ENCODE results near the gene IL6R.
A peak's percentile ranks its signal among the peaks of the same experiment; 100 is the strongest.

Gene IL6R

DNA sequence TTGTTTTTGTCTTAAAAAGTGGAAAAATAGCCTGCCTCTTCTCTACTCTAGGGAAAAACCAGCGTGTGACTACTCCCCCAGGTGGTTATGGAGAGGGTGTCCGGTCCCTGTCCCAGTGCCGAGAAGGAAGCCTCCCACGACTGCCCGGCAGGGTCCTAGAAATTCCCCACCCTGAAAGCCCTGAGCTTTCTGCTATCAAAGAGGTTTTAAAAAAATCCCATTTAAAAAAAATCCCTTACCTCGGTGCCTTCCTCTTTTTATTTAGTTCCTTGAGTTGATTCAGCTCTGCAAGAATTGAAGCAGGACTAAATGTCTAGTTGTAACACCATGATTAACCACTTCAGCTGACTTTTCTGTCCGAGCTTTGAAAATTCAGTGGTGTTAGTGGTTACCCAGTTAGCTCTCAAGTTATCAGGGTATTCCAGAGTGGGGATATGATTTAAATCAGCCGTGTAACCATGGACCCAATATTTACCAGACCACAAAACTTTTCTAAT is 61.8 kb downstream of the IL6R start:
- no peaks in the 10 kb centered on the region for H3K9me3 Mint-ChIP-seq
- H3K27me3 Mint-ChIP-seq (ENCODE audit: low read depth): no peaks in the 10 kb centered on the region
- H3K4me3 Mint-ChIP-seq: no peak overlapping the region
- peaks cover 9% of the 10 kb centered on the region for H3K4me1 Mint-ChIP-seq
- H3K36me3 Mint-ChIP-seq (ENCODE audit: low read depth): no peaks in the 10 kb centered on the region
- TF ChIP-seq, protein P1, sequence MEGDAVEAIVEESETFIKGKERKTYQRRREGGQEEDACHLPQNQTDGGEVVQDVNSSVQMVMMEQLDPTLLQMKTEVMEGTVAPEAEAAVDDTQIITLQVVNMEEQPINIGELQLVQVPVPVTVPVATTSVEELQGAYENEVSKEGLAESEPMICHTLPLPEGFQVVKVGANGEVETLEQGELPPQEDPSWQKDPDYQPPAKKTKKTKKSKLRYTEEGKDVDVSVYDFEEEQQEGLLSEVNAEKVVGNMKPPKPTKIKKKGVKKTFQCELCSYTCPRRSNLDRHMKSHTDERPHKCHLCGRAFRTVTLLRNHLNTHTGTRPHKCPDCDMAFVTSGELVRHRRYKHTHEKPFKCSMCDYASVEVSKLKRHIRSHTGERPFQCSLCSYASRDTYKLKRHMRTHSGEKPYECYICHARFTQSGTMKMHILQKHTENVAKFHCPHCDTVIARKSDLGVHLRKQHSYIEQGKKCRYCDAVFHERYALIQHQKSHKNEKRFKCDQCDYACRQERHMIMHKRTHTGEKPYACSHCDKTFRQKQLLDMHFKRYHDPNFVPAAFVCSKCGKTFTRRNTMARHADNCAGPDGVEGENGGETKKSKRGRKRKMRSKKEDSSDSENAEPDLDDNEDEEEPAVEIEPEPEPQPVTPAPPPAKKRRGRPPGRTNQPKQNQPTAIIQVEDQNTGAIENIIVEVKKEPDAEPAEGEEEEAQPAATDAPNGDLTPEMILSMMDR (IDR thresholded peaks at IDR 0.05; ENCODE audit: unreplicated experiment in 3 of 3): peak in 2 of 3 experiments; percentile 15 to 23
- H3K27ac Mint-ChIP-seq: peak overlapping the region; percentile 43 to 74 (median 48)

DNA sequence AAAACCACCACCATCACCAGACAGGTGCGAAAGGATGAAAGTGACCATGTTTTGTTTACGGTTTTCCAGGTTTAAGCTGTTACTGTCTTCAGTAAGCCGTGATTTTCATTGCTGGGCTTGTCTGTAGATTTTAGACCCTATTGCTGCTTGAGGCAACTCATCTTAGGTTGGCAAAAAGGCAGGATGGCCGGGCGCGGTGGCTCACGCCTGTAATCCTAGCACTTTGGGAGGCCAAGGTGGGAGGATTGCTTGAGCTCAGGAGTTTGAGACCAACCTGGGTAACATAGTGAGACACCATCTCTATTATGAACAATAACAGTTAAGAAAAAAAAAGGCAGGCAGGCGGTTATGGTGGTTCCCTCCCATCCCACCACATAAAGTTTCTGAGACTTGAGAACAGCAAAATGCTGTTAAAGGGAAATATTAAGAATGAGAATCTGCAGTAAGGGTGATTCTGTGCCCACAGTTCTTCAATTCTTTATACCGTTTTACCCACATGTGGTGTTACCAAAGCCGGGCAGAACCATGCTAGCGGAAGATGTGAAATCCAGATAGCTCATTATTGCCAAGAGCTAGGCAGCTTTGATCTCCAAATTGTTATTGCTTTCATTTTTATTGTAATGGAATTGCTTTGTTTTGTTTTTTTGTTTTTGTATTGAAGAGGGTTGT is 62.4 kb downstream of the IL6R start:
- TF ChIP-seq, protein P1 (IDR thresholded peaks at IDR 0.05; ENCODE audit: unreplicated experiment in 3 of 3): no peak
- Mint-ChIP-seq H3K27ac (peak overlapping the region in 1 of 3 experiments; percentile 76), H3K36me3 (ENCODE audit: low read depth) (no peaks in the 10 kb centered on the region), H3K4me1 (peaks cover 9% of the 10 kb centered on the region), H3K4me3 (no peak overlapping the region), H3K27me3 (ENCODE audit: low read depth) (no peaks in the 10 kb centered on the region), H3K9me3 (no peaks in the 10 kb centered on the region)

DNA sequence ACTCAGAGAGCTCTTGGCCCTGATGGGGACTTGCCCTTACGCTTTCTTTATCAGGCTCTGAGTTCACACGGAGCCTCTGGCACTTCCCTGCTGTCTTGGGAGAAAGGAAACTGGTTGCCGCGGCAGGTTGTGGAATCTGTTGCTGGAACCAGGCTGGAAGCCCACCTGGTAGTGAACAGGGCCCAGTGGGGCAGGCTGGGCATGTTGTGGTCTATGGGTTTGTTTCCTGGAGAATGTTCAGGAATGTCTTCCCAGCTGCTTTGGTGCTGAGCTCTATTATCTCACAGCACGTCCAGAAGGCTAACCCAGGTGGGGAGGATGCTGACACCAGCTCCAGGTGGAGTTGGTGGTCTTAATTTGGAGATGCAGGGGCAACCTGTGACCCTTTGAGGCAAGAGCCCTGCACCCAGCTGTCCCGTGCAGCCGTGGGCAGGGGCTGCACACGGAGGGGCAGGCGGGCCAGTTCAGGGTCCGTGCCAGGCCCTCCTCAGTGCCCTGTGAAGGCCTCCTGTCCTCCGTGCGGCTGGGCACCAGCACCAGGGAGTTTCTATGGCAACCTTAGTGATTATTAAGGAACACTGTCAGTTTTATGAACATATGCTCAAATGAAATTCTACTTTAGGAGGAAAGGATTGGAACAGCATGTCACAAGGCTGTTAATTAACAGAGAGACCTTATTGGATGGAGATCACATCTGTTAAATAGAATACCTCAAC is 63.5 kb downstream of the IL6R start:
- H3K9me3 Mint-ChIP-seq: no peaks in the 10 kb centered on the region
- TF ChIP-seq, protein P1 (IDR thresholded peaks at IDR 0.05; ENCODE audit: unreplicated experiment in 3 of 3): no peak

DNA sequence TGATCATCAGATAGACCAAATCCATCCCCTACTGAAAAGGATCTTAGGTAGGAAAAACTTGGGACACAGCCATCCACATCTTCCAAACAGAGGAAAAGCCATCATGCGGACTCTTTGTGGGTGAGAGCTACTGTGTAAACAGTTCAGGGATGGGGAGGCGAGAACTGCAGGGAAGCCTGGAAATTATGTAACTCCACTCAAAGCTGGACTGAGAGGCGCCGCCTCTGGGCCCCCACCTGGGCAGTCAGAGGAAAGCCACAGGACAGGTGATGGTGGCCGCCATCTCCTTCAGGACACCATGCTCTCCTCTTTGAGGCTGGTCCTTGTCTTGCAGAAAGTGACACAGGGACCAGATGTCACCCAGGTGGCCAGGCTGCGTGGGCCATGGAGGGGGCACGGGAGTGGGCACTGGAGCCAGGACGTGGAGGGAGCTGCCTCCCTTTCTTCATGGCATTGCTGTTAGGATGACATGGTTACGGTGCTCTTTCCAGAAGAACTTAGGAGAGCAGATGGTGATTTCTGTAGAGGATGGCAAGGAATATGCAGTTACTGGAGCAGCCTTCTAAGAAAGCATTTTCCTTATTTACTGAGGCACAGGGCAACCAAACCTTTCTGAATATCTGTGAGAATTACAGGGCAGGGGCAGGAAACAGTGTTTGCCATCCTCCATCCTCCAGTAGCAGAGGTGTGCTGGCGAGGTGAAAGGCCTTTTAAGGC is 64.9 kb downstream of the IL6R start:
- H3K27ac Mint-ChIP-seq: no peak overlapping the region
- no peaks in the 10 kb centered on the region for H3K9me3 Mint-ChIP-seq
- TF ChIP-seq, protein P1 (IDR thresholded peaks at IDR 0.05; ENCODE audit: unreplicated experiment in 3 of 3): no peak
- H3K4me1 Mint-ChIP-seq: peaks cover 14% of the 10 kb centered on the region
- H3K36me3 Mint-ChIP-seq (ENCODE audit: low read depth): no peaks in the 10 kb centered on the region
- H3K4me3 Mint-ChIP-seq: no peak overlapping the region
- H3K27me3 Mint-ChIP-seq (ENCODE audit: low read depth): no peaks in the 10 kb centered on the region

More for the DNA sequence above, 63.5 kb downstream of the IL6R start:
- Mint-ChIP-seq H3K27me3 (ENCODE audit: low read depth) (no peaks in the 10 kb centered on the region), H3K4me3 (no peak overlapping the region), H3K27ac (peak overlapping the region in 2 of 3 experiments; percentile 76 to 86), H3K36me3 (ENCODE audit: low read depth) (no peaks in the 10 kb centered on the region), H3K4me1 (peaks cover 9% of the 10 kb centered on the region)

DNA sequence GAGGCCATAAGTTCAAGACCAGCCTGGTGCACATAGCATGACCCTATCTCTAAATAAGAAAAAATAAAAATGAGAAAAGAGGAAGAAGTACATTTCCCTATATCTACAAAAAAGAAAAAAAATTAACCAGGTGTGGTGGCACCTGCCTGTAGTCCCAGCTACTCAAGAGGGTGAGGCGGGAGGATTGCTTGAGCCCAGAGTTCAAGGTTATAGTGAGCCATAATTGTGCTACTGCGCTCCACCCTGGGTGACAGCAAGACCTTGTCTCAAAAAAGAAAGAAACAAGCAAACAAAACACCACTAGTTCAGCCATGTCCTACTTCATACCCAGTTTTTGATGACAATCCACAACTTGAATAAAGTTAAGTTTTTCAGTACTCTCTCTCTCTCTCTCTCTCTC is 66.2 kb downstream of the IL6R start:
- TF ChIP-seq, protein P1 (IDR thresholded peaks at IDR 0.05; ENCODE audit: unreplicated experiment in 3 of 3): no peak
- H3K4me1 Mint-ChIP-seq: peaks cover 7% of the 10 kb centered on the region
- no peaks in the 10 kb centered on the region for H3K9me3 Mint-ChIP-seq
- H3K27ac Mint-ChIP-seq: no peak overlapping the region
- no peaks in the 10 kb centered on the region for H3K27me3 Mint-ChIP-seq (ENCODE audit: low read depth)
- no peaks in the 10 kb centered on the region for H3K36me3 Mint-ChIP-seq (ENCODE audit: low read depth)
- no peak overlapping the region for H3K4me3 Mint-ChIP-seq

All from nephron (organoid).